ENCODE measurements around the gene ATXN3L.

- TF ChIP-seq CTCF (IDR thresholded peaks at IDR 0.05): no peak
- TF ChIP-seq ZFX (IDR thresholded peaks at IDR 0.05; ENCODE audit: borderline replicate concordance): no peak
These were observed 45.3 kb upstream of the ATXN3L start for GRCh38 chrX:13365161-13365560.
